ENCODE measurements around the gene HSPA6.
"Not testable (repeated sequence)": the region's sequence is repeated elsewhere in the genome, so short reads cannot be mapped to it uniquely, and the experiment has no call there.

Gene HSPA6

DNA sequence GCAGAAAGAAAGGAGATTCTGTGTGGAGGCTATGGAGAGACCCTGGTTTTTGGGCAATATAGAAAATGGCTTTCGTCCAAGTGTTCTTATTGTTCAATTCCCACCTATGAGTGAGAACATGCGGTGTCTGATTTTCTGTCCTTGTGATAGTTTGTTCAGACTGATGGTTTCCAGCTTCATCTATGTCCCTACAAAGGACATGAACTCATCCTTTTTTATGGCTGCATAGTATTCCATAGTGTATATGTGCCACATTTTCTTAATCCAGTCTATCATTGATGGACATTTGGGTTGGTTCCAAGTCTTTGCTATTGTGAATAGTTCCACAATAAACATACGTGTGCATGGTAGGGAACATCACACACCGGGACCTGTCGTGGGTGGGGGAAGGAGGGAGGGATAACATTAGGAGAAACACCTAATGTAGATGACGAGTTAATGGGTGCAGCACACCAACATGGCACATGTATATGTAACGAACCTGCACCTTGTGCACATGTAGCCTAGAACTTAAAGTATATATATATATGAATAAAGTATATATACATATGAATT is 14.7 kb downstream of the HSPA6 start:
- not testable (repeated sequence) for DNase-seq

DNA sequence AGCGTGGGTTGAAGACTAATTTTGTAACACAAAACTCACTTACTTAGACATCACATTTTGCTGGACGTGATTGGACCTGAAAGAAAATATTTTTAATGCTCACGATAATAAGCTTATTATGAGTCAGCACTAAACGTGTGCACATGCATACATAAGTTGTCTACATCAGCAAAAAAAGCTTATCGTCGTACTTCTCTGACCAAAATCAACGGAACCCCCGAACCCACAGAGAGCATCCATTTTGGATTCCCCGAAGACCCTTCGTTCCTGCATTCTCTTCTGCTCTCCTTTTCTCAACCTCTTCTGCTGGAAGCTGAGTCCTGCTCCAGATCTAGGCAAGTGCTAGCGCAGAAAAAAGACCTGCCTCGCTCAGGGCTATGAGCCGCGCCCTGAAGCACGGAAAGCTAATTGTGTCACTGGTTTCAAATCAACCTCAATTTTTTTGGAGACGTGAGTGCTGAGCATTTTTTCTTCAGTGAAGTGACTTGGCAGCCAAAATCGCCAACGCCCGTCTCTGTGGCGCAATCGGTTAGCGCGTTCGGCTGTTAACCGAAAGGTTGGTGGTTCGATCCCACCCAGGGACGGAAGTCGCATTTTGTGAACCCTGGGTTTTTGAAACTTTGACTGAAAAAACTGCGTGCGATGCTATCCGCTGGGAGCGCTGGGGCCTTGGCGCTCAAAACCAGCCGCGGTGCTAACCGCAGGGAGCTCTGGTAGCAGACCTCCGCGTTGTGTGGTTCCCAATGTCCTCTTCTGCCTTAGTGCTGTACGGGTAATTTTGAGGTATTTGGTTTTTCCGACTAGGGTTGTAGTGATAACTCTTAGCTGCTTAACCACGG is 15.6 kb downstream of the HSPA6 start:
- peak; percentile 20 to 24 for DNase-seq

DNA sequence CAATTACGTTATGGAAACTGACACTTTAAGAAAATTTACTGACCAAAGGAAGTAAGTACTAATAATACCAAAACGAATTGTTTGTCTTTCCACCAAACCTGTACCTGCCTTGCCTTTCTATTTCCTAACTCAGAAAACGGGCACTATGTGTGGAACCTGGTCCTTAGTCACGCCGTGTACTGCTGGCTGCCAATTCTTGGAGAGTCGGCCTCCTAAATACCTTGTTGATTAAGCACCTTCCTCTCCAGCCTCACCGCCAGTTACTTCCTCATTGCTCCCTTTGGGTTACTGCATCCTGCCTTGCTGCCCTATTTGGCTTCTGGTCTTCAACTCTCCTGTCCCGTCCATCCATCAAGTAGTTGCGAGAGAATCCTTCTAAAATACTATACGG is 16.2 kb downstream of the HSPA6 start:
- DNase-seq = not testable (repeated sequence)

DNA sequence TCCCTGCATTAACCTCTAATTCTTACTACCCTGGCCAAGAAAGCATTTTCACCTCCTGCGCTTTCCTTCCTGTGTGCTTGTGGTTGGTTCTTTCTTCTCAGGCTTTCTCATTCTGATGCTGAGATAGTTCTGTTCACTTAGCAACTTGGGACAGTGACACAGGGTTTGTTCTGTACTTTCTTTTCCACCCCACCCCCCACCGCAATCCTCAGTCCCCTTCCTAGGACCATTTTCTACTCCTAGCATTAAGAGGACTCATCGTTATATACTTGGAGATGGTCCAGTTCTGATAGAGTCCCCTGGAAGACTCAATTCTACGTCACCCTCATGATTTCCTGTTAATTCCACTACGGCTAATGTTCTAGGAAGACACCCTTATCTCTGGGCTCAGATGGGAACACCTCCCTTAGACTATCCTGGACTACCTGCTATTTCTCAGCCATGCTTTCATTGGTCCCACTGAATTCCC is 17.8 kb downstream of the HSPA6 start:
- not testable (repeated sequence) for DNase-seq

DNA sequence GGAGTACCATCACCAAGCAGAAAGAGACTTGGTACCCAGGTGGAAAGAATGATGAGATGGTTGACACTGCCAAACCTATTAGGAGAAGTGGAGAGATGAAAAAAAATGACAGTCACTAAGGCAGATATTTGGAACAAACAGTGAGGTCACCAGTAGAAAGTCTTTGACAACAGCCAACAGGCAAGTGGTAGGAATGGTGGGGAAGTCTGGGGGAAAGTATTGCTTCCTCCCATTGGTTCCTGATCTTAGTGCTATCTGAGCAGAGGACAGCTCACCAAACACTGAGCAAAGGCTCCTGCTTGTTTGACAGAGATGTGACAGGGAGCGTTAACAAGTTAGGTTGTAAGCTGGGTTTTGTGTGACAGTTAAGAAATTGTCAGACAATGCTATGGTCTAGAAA is 18.8 kb downstream of the HSPA6 start:
- DNase-seq = not testable (repeated sequence)

DNA sequence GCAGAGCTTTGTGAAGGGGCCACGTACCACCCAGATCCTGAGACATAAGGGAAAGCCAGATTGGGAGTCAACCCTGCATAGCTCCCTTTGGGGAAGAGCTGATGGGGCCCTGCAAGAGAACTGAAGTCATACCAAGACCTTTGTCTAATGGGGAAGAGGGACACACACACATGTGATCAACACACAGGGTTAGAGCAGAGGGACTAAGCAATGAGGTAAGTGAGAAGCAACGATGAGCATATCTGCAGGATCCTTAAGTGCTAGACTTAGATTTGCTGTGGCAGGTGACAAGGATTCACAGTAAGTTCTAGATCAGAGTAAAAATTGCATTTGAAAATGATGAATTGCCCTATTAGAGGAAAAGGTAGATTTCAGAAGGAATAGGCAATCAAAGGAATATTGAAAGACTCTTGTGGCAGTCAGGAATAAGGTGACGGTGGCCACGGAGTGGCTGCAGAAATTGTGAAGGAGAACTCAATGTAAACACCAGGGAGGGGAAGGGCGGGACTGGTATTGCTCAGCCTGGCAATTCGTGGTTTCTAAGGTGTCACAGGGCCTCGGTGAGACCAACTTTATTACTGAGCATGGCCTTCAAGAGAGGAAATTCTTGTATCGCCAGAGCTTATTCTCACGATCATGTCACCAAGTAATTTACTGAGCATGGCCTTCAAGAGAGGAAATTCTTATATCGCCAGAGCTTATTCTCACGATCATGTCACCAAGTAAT is 20.8 kb downstream of the HSPA6 start:
- DNase-seq = not testable (repeated sequence)

DNA sequence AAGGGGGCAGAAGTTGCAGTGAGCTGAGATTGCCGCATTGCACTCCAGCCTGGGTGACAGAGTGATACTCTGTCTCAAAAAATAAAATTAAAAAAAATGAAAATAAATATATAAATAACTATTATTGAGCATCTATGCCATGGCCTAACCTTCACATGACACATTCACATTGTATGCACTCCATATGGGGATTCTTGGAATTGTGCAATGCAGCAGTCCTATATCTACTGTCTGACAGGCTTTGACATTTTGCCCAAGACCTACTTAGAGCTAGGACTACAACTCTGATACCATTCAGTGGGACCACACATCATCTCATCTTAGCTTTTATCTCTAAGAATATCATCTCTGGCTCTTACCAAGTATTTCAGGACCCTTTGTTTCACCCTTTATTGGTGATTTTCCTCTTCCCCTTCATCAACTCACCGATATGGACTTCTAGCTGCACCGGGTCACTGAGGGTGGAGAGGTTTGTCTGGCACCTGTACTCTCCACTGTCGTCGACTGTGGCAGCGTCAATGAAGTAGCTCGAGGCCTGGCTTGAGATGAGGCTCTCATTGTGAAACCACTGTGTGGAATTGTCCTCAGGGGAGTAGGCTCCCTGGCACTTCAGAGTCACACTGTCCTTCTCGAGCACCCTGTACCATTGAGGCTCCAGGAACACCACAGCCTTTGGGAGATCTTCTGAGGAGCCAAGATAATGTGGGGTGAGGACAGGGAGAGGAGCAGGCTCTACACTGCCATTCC is 23.8 kb downstream of the HSPA6 start:
- not testable (repeated sequence) for DNase-seq

DNA sequence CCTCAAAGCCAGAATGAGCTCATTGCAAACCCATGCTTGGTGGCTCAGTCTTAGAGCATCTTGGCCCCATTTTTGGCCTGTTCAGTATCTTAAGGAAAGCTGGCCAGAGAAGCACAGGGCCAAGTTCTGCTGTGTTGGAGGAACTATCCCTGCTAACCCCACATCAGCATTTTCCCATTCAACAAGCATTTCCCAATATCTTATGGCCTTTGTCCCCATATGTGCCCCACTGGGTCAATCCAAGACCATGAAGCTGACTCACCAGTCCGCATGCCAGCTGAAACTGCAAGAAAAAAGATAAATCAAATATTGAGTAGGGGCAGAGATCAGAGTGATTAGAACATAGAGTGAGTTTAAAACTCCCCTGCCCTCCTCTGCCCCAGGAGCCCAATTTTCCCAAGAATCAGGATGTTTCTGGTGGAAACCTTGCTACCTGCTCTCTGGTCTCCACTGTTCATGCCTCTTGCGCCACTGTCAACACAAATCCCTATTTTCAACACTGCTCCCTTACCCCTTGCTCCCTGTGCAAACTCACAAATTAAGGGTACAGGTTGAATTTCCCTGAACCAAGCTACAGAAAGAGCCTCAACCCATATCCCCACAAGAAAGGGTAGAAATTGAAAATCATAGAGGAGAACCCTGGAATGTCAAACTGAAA is 24.5 kb downstream of the HSPA6 start:
- DNase-seq = not testable (repeated sequence)

DNA sequence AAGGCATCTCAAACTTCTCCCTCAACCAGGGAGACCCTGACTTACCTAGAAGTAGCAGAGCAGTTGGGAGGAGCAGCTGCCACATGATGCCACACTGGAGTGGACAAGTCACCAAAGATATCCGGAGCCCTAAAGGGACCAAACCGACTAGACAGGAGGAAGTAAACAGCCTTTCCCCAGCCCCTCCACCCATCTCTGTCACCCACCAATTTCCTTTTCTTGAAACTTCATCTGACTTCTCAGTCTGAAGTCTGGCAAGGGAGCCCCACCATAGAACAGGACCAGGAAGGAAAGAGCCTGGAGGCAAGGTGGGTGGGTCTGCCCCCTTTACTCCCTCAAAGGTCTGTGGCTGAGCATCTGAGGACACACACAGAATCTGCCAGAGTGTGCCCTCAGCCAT is 25.3 kb downstream of the HSPA6 start, which contains the start of gene FCGR3A:
FCGR3A (minus strand) TSS at position 167 of the 400 bp plus-strand sequence; CDS start at position 85, 82 bp downstream.
- no peak for DNase-seq

DNA sequence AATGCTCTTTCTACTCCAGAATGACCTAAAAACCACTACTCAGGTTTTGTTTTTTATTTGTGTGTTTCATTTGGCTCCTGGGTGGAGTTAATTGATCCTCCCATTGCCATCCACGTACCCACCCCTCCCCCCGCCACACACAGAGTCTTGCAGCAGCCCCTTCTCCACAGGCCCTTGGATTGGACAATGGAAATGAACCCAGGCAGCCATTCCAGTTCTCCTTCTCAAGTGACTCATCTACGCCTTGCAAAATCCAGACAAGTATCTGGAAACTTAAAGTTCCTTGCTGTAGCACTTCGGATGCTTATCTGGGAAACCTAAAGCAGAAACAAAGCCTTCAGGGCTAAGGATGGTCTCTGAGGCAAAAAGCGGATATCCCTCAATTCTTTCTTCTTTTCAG is 26.6 kb downstream of the HSPA6 start:
- not testable (repeated sequence) for DNase-seq

DNA sequence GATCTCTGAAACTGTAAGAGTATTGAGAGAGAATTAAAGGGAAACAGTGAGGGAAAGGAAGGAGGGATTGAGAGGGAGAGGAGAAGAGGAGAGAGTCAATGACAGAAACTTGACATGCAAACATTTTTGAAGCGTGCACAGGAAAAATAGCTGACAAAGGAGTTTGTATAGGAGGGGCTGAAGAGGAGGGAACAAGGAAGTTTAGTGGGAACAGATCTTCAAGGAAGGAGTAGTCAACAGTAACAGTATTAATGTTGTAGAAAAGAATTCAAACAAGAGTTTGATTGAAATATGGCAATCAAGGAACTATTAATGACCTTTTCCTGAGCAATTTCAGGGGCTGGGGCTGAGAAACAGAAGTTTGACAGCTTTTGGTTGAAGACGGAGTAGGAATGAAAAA is 29.3 kb downstream of the HSPA6 start:
- DNase-seq = not testable (repeated sequence)

DNA sequence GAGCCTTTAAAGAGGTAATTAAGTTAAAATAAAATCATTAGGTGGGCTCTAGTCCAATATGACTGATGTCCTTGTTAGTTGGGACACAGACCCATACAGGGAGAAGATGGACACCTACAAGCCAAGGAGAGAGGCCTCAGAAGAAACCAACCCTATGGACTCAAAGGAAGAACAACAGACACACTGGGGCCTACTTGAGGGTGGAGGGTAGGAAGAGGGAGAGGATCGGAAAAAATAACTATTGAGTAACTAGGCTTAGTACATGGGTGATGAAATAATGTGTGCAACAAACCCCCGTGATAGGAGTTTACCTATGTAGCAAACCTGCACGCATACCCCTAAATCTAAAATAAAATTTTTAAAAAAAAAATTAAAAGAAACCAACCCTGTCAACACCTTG is 30.0 kb downstream of the HSPA6 start:
- DNase-seq = not testable (repeated sequence)

DNA sequence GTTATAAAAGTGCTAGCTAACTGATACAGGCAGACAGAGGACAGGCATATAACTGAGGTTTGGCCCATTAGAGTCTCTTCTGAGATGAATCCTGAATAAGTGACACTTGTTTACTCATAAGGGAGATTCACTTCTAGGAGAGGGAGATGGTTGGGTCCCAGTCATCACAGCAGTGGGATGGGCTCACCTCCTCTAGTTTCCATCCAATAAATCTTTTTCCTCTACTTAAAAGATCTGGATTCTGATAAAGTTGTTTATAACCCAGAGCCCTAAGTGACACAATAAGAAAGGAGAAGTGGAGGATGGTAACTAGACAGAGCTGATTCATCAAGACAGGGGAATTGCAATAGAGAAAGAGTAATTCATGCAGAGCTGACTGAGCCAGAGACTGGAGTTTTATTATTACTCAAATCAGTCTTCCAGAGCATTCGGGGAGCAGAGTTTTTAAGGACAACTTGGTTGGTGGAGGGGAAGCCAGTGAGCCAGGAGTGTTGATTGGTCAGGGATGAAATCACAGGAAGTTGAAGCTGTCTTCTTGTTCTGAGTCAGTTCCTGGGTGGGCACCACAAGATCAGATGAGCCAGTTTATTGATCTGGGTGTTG is 30.6 kb downstream of the HSPA6 start:
- not testable (repeated sequence) for DNase-seq

DNA sequence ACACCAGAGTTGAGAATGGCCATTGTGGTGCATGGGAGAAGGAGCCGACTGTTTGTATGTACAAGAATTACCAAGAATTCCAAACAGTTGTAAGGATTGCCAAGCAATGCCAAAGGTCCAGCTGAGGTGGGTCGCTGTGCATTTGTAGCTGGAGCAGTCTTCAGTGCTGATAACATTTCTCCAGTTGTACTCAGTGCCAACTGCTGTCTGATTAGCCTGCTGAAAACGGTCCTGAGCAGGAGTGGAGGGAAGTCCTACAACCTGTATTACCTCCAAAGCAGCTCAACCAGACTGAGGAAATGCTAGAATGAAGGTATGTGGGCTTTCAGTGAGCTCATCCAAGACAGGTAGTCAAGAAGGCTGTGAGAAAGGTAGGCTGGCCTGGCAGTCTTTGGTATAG is 31.8 kb downstream of the HSPA6 start:
- DNase-seq = not testable (repeated sequence)

DNA sequence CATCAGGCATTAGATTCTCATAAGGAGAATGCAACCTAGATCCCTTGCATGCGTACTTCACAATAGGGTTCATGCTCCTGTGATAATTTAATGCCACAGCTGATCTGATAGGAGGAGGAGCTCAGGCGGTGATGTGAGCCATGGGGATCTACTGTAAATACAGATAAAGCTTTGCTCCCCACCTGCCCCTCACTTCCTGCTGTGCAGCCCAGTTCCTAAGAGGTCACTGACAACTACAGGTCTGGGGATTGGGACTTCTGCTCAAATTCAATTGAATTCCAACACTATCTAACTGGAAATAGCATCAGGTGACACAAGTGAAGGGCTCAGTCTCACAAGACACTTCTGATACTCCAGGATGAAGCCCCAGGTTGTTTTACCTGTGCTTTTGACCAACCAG is 32.6 kb downstream of the HSPA6 start:
- DNase-seq = not testable (repeated sequence)

DNA sequence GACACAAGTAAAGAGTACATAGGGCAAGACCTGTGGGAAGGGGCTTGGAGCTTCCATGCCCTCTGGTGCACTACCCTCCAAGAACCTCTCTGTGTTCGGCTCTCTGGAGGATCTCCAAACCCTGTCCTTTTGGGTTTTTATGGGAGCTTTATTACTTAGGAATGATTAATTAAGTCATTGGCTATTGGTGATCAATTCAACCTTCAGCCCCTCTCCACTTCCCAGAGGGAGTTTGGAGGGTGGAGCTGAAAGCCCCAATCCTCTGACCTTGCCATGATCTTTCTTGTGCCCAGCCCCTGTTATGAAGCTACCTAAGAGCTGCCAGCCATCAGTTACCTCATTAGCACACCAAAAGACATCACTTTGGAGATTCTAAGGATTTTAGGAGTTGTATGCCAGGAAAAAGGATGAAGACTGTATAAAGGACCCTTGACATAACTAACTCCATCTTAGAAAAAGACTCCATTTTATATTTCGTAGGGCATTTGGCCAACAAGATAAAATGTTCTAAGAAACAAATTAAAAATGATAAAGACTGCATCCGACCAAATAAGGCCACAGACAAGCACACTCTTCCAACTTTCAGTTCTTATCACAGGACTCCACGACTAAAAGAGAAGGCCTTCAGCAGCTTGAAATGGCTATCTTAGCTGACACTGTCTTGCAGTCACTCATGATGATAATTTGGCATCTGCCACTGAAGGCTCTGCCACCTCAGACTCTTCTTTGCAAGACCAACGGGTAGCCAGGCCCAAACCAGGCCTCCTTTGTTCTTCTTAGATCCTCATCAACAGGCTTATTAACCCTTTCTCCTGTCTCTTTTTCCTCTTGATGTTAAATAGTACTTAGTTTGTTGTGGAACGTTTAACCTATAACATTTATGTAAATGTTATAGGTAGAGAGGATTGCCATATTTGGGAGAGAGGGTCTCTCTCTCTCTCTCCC is 33.4 kb downstream of the HSPA6 start:
- DNase-seq = not testable (repeated sequence)

DNA sequence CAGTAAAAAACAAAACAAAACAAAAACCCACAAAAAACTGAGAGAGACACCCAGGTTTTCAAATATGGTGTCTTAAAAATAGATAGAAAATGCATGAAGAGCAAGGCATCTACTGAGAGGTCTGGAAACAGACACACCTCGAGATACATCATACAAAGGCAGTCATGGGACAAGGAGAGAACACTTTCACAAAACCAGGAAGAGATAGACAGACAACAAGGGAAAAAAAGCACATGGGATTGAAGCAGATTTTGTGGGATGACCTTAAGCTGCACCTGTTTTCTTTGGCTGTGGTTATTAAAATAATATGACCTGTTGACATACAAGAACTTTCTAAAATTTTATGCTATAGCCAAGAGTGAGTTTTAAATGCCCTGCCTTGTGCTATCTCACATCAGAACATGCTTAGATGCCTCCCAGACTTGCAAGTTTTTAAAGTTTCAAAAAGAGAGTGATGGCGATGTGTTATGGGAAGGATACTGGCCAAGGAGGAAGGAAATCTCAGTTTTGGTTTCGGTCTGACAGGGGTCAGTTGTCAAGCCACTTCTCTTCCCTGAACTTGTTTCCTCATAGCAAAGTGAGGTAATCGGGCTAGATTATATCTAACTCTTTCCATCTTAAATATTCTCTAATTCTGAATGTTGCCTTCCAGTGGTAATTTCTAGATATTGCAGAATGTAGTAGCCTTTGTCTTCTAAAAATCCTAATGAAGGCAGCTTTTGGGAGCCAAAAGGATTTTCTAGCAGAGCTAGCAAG is 36.8 kb downstream of the HSPA6 start:
- DNase-seq = not testable (repeated sequence)

DNA sequence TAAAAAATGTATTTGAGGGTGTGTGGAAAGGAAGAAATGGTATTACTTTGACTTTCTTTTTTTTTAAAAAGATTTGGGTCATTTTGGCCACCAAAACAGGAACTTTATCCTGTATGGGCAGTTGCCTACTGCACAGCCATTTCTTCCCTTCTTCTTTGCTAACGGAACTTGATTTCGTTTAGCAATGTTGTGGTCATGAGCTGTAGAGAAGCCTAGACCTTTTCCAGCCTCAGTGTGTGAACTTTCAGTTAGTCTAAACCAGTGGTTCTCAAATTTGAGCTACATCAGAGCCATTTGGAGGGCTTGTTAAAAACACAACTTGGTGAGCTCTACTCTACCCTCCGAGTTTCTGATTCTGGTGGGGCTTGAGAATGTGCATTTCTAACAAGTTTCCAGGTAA is 38.1 kb downstream of the HSPA6 start:
- not testable (repeated sequence) for DNase-seq

DNA sequence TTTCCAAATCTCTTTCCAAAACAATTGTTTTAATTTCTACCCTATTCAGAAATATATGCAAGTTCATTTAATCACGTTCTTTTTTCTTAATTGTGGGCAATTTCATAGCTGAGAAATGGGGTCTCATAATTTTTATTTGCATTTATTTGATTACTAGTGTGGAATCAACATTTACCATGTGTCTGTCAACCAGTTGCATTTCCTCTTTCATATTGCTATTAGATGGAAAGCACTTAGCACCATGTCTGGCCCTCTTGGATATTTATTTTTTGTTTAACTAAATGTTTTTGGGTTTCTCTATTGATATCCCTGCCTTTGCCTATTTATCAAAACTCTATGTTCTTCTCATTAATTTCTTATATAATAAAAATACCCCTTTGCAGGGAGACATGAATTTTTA is 39.2 kb downstream of the HSPA6 start:
- not testable (repeated sequence) for DNase-seq

DNA sequence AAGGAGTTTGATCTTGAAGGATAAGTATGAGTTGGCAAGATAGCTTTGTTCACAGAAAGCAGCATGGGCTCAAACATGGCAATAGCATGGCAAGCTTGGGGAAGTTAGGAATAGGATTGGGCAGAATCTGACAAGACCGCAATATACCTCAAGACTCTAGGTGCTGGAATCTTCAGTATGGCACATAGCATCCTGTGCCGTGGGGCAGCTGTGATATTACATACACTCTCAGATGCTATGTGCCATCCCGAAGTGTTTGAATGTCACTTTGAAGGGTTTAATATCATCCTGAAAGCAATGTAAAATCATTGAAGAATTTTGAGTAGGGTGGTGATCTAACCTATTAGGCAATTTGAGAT is 42.2 kb downstream of the HSPA6 start:
- DNase-seq = not testable (repeated sequence)
